Stimulated activated CD4-positive, alpha-beta T cell treated with anti-CD3 and anti-CD28 coated beads, Interleukin-4, amount 100 ng/mL, for 24 hours (primary cell): ENCODE results near the gene SLC16A13.
A peak's percentile ranks its signal among the peaks of the same experiment; 100 is the strongest.
"Not testable (repeated sequence)": the region's sequence is repeated elsewhere in the genome, so short reads cannot be mapped to it uniquely, and the experiment has no call there.

ENCODE experiments used
- DNase-seq: peaks from one replicate; pipeline ENCODE4 v3.0.0-alpha.2; 2020

The SLC16A13 gene

GRCh38 chr17:7068268-7068667 is 32.5 kb downstream of the SLC16A13 start:
- no peak for DNase-seq

DNA sequence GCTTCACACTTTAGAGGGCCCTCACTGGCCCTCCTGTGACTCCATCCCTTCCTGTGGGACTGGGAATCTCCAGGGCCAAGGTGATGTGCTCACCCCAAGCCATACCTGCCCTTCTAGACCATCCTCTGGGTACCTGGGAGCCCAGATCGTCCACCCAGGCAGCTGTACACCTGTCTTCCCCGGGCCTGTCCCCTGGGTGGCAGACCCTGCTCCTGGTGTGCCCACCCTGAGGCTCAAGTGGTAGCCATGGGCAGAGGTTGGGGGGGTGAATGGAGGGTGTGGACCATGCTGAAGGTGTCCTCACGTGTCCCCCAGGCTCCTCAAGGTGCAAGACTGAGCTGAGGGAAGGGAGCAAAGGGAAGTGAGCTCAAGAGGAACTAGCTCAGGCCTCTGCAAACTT is 34.9 kb downstream of the SLC16A13 start:
- DNase-seq: no peak

GRCh38 chr17:7072406-7072805 is 36.6 kb downstream of the SLC16A13 start:
- no peak for DNase-seq

GRCh38 chr17:7074931-7075330 is 39.1 kb downstream of the SLC16A13 start:
- DNase-seq: no peak

- no peak for DNase-seq
Measured at GRCh38 chr17:7077911-7078546, 42.2 kb downstream of the SLC16A13 start.

DNA sequence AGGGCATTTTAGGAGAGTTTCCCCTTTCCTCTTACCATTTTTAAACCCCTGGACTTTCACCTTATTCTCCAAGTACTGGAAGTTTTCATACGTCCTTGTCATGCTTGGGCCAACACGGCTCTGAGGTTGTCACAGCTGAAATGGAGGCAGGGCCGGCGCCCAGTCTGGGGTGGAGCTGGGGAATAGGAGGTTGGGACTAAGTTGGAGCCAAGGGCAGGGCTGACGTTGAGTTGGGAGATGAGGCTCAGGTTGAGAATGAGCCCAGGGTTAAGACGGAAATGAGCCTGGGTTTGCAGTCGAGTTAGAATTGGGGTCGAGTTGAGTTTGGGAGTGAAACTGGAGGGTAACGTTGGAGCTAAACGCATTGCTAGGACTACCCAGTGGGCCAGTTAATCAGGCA is 42.9 kb downstream of the SLC16A13 start:
- DNase-seq: no peak

- no peak for DNase-seq
Measured at GRCh38 chr17:7079581-7080455, 44.0 kb downstream of the SLC16A13 start, which contains the start of gene CLEC10A. CLEC10A (minus strand) TSS chr17:7080251; CDS start chr17:7078812, 1,439 bp downstream.

DNA sequence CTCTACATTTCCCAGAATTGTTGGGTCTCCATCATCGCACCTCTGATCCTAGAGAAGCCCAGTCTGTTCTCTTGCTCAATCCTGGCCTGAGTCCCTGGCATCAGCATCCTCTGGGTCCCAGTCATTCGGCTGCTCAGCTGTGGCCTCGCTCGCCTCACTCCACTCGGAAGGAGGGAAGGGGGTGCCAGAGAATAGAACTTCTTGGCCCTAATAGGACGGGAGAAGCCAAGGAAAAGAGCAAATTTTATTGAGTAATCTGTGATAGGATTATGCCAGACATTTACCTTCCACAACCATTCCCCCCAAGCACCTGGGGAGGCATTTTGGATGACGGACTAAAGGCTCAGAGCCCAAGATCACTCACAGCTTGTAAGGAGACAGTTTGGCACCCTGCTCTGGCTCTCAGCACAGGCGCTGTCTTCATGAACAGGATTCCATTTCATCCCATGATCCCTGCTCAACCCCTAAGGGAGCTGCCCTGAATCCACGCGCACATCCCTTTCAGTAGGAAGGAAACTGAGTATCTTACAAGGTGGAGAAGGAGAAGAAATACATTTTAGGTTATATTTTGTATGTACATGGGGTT is 44.7 kb downstream of the SLC16A13 start:
- no peak for DNase-seq

DNA sequence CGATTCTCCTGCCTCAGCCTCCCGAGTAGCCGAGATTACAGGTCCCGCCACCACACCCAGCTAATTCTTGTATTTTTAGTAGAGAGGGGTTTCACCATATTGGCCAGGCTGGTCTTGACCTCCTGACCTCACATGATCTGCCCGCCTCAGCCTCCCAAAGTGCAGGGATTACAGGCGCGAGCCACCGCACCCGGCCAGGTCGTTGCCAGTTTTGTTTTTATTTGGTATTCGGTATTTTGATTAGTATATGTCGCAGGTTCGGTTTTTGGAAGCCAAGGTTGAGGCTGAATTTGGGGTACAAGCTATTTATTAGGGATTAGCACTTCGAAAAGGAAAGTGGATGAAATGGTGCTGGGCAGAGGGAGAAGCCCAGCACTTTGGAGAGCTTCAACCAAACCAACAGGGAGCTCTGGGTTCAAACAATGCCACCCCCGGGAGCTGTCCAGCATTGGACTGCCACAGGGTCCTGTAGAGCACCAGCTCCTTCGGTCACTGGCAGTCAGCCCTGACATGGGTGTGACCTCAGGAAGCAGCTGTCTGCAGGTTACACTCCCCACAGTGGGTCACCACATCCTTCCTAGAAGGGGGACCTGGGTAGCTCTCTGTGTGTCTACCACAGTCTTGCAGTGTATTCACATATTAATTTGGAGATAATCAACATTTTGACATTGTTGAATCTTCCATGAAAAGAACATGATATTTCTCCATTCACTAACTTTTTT is 45.7 kb downstream of the SLC16A13 start:
- DNase-seq: peak; percentile 6

GRCh38 chr17:7083592-7083991 is 47.8 kb downstream of the SLC16A13 start:
- DNase-seq: no peak

- no peak for DNase-seq
Measured at GRCh38 chr17:7084088-7084487, 48.3 kb downstream of the SLC16A13 start.

DNA sequence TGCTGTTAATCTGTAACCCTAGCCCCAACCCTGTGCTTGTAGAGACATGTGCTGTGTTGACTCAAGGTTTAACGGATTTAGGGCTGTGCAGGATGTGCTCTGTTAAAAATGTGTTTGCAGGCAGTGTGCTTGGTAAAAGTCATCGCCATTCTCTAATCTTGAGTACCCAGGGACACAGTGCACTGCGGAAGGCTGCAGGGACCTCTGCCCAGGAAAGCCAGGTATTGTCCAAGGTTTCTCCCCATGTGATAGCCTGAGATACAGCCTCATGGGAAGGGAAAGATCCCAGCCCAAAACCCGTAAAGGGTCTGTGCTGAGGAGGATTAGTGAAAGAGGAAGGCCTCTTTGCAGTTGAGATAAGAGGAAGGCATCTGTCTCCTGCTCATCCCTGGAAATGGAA is 52.6 kb downstream of the SLC16A13 start:
- not testable (repeated sequence) for DNase-seq

- DNase-seq: not testable (repeated sequence)
Measured at GRCh38 chr17:7089570-7089969, 53.8 kb downstream of the SLC16A13 start.
